Activated CD8-positive, alpha-beta memory T cell treated with anti-CD3 and anti-CD28 coated beads, Interleukin-2, amount 50 U/mL, for 24 hours (primary cell): ENCODE measurements around the gene ACAD8.
A peak's percentile ranks its signal among the peaks of the same experiment; 100 is the strongest.

ENCODE experiments used
- DNase-seq: peaks from one replicate; pipeline ENCODE4 v3.0.0-alpha.2; 2020; ENCODE audit errors: extremely low read depth

ACAD8 gene

DNA sequence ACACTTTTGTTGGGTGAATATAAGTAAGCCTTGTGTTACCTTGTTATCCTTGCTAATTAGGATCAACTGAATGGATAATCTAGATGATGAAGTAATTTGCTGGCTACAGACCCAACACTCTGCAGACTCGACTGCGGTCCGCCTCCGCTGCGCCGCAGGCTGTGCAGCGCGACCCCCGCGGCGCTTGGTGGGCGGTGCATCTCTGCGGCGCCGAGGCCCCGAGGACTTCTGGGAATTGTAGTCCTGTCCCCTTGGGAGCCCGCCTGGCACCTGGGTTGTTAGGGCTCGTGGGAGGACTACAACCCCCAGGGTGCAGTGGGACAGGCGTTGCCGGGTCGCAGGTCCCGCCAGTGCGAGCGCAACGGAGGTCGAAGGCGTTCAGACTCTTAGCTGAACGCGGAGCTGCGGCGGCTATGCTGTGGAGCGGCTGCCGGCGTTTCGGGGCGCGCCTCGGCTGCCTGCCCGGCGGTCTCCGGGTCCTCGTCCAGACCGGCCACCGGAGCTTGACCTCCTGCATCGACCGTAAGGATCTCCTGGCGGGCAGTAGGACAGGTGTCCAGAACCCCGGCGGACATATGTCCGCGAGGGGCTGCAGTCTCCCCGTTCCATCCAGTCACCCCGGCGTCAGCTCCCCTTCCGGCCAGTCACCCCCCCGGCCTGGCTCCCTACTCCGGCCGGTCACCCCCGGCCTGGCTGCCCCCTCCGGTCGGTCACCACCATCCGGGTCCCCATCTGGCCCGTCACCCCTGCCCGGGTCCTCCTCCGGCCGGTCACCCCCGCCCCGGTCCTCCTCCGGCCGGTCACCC lies at the start of gene ACAD8, which contains the start of gene THYN1:
ACAD8 (plus strand) TSS at position 381 of the 806 bp plus-strand sequence; CDS start at position 414, 33 bp downstream.
THYN1 (minus strand) TSS at position 165 of the 806 bp plus-strand sequence. CDS start 470 bp downstream, outside the sequence.
- peak; percentile 87 for DNase-seq

DNA sequence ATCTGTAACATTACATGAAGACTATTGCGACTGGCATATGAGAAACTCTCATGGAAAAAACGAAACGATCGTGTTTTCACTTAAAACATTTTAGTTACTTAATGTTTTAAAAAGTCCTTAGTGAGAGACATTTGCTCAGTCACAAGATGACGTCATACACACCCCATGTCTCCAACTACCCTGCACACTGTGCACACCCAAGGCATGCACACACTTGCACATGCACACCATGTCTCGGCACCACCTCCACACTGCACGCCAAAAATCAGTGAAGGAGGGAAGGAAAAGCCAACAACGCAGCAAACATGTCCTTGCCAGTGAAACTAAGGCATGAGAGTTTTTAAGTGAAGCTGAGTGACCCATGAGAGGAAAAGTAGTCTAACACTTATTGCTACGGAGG lies 47.6 kb upstream of the ACAD8 start:
- no peak for DNase-seq

DNA sequence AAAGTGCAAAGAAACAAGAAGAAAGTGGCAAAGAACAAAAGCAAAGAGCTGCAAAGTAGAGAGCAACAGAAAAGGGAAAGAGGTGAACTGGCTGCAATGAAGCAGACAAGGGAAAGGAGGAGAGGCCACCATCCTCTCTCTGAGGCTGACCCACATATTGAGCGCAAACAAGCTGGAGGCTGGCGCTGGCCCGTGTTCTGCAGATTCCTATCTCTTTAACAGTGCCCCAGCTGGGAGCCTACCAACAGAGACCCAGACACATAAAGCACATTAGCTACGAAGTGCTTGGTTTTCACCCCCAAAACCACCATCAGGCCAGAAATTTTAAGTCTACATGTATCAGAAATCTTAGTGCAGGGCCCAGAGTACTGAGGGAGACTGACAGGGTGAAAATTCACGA lies 47.2 kb upstream of the ACAD8 start:
- DNase-seq = no peak

DNA sequence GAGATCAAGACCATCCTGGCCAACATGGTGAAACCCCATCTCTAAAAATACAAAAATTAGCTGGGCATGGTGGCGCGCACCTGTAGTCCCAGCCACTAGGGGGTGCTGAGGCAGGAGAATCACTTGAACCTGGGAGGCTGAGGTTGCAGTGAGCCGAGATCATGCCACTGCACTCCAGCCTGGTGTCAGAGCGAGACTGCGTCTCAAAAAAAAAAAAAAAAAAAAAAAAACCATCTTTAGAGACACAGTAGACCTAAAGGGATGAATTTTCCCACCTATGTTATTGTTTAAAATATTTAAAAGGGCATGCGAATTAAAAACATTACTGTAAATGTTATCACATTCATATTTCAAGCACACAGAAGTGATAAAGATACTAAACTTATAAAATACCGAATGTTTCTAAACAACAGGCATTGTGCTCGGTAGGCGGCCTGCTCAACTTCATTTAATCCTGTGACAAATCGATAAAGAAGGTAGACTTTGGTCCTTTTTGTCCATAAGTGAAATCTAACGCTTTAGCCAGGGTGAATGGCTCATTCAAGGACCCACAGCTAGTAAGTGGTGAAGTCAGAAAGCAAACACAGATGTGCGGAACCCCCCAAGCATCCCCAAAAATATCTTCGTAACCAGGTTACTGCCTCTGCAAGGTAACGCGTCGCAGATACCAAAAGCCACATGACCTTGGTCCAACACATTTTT lies 45.7 kb upstream of the ACAD8 start:
- DNase-seq = no peak

DNA sequence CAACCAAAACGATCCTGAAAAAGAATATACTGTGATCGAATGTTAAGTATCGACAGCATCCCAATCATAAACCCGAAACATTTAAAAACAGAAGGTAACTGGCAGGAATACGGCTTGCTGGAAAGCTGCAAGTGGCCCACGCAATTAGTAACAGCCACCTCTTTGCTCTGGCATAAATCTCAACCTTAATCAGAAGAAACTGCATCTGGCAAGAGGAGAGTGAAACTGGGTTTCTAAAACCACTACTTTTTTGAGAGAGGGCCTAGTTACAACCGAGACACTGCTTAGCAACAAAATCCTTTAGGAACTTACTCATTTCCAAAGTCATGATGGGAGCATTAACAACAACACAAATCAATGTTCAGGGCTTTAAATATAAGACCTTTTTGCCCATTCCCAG lies 37.5 kb upstream of the ACAD8 start:
- DNase-seq = no peak

DNA sequence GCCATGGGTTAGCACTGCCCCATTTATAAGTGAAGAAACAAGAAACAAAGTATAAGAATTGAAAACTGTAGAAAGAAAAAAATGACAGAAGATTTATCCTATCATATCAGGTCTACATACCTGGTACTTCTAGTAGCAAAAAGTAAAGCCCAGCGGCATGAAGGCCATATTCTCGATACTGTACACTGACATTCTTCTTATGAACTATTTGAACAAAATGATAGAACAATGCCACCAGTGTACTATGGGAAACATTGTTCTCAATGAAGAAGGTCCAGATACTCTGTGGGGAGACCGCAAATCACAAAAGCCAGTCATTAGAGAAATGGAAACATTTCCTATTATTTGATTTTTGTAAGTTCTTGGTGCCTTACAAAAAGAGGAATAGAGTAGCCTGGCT lies 36.6 kb upstream of the ACAD8 start:
- DNase-seq = no peak

DNA sequence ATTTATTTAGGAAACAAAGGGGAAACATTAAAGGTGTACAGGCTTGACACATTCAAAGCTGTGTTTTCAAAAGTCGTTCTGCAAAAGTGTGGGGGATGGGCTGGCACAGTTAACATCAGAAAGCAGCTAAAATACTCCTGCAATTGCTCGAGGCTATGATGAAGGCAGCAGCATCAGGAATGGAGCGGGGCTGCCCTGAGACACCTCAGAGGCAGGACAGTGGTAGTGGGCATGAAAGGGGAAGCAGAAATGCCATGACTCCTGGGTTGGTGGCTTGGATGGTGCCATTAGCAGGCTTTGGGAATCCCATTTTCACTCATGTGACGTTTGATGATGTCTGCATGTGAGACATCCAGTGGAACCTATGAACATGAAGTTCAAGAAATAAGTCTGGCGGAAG lies 30.2 kb upstream of the ACAD8 start:
- DNase-seq = no peak

DNA sequence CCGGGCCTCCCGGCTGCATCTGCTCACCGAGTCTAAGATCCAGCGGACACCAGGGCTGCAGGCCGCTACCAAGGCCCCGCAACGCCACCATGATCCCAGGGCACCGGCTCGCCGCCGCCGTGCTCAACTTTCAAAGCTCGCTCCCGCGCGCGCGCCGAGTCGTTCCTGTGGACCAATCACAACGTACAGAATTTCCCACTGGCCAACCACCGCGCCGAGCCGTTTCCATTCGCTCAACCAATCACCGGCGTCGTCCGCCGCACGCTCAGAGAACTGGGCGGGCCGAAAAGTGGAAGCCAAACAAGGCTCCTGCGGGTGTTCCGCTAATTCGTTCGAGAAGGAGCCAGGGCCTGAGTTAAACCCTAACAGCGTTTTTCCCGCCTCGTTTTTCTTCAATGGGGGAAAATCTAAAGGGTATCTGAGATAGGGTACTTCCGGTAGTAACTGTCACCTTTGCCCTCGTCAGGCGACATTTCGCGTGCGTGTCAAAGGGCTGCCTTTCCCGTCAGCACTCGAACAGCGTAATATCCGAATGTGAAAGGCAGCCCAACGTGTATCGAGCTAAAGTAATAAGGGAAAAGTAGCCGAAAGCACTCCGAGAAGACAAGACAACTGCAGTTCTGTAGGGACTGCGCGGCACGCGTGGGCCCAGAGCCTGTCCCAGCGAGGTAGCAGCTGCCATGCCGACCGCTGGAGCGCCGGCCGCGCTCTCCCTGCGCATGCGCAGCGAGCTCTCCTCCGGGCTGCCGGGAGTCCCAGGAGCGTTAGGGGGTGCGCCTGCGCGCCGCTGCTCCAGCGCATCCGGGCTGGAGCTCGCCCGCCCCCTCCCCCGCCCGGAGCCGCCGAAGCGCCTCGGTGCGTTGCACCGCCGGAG lies 29.3 kb upstream of the ACAD8 start, which contains the start of the genes NCAPD3 and VPS26B:
NCAPD3 (minus strand) TSS at position 132 of the 874 bp plus-strand sequence; CDS start at position 91, 41 bp downstream.
VPS26B (plus strand) TSS at position 836 of the 874 bp plus-strand sequence. CDS start 452 bp downstream, outside the sequence.
- DNase-seq = peak; percentile 93

DNA sequence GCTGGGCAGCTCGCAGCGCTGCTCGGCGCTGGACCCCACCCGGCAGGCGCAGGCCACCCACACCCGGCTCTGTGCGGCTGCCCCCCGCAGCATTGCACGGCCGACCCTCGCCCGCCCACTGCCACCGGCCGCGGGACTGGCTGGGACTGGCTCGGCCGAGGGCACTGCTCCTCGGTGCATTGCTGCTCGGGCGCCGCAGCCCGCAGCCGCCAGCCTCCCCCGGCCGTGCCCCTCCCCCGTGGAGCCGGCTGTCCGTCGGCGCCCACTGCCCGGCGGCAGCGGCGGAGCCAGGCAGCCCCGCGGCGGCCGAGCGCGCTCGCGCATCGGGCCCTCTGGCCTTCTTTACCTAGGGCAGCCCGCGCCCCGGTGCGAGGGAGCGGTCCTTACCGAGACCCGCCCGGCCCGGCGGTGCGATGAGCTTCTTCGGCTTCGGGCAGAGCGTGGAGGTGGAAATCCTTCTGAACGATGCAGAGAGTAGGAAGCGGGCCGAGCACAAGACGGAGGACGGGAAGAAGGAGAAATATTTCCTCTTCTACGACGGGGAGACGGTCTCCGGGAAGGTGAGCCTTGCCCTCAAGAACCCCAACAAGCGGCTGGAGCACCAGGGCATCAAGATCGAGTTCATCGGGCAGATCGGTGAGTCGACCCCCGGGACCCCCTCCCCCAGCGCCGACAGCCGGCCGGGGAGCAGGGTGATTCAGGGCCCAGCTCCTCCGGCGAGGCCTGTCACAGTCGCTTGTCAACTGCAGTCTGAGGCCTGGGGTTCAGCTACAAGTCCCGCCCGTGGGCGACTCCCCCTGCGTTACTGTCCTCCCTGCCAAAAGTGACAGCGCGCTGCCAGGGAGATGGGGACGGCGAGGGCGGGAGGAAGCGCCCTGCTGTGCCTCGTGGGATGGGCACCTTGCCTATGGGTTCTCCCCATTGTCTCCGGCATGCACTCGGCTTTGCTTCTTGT lies 28.4 kb upstream of the ACAD8 start:
- peak; percentile 28 for DNase-seq

DNA sequence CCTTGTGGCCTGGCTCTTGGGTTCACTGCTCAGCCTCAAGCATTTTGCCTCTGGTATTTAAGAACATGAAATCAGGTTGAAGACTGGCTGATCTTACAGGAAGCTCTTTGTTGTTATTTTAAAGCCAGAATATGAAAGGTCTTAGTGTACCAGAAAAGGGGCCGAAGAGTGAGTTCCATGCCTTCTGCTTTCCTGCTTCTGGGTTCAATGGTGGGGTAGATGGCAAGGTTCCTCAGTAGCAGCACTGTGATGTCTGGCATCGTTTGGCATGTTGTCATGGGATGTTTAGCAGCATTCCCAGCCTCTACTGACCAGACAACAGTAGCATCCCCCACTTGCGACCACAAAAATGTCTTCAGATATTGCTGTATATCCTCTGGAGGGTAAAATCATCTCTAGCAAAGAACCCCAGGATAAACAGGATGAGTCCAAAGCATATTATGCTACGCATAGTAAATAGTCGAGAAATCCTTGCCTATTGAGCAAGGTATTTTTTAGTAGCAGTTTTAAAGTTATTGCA lies 26.5 kb upstream of the ACAD8 start:
- no peak for DNase-seq

DNA sequence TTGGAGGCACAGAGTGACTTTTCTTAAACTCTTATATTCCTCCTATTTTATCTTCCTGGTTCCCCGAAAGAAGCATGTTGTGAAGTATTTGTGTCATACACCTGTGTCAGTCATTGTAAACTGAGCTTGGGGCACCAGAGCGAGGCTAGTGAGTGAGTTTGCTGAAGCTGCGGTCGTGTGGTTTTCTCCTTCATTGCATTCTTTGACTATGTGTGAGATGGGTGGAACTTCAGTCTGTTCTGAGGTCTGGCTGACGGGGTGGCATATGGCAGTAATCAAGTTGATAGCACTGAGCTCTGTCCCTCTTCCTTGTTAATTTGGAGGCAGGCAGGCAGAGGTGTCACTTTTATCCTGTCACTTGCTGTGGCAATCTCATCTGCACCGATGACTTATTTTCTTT lies 24.7 kb upstream of the ACAD8 start:
- DNase-seq = no peak

DNA sequence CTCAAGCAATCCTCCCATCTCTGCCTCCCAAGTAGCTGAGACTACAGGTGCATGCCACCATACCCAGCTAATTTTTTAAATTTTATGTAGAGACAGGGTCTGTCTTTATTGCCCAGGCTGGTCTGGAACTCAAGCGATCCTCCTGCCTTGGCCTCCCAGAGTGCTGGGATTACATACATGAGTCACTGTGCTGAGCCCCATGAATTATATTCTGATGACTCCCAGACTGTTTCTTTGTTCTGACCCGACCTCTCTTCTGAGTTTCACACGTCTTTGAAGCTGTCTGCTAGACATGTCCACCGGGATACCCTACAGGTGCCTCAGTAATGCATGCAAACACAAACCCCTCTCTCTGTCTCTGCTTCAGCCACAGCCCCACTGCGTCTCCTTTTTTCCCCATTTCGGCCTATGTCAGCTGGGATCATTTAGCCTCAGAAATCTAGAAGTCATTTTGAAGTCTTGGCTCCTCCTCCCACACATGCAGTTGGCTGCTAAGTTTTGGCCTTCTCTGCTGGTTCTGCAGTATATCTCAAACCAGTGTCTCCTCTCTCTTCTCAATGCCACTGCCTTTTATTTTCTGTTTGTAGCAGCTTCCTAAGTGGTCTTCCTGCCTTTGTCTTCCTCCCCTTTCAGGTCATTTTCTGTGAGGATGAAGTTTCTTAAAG lies 24.1 kb upstream of the ACAD8 start:
- no peak for DNase-seq

DNA sequence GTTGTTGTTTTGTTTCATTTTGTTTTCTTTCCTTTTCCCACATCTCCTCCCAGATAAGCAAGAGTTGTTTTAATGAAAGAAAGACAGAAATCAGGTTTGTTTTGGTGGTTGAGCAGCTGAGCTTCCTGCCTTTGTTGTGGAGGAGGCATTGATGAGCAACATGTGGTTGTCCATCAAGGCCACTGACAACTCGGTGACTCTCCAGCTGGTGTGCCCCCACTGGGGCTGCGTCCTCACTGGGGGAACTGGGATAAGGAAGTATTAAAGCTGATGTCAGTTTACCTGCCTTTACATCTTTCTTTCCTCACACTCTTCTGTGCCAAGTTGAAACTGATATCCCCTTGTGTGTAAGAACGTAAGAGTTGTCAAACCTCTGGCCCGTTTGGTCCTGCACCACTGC lies 23.0 kb upstream of the ACAD8 start:
- DNase-seq = no peak

DNA sequence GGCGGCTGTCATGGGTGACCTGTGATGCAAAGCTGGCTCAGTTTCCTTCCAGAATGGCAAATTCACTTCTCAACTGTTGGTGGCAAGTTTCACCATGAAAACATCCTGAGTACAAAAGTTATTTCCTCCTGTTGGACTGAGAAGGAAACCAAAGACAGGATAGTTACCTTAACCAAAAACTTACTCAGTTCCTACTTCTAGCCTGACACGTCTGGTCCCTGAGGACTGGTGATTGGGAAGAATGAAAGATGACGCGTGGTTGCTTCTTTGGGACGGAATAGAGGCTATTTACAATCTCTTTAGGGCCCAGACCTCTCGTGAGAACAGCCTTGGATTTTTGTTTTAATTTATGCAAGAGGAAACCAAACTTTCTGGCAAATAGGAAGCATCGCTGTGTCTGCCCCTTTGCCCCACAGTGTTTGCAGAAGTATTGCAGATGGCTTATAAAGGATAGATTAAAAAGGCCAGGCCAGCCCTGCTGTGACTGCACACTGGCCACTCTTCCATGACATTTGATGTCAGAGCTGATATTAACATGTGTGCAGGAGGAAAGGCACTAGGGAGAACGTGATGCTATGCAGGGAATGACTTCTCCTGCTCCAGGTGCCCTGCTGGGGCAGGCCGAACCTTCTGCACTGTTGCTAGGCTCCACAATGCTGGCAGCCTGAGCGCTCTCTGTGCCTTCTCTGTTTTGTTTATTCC lies 21.3 kb upstream of the ACAD8 start:
- no peak for DNase-seq

DNA sequence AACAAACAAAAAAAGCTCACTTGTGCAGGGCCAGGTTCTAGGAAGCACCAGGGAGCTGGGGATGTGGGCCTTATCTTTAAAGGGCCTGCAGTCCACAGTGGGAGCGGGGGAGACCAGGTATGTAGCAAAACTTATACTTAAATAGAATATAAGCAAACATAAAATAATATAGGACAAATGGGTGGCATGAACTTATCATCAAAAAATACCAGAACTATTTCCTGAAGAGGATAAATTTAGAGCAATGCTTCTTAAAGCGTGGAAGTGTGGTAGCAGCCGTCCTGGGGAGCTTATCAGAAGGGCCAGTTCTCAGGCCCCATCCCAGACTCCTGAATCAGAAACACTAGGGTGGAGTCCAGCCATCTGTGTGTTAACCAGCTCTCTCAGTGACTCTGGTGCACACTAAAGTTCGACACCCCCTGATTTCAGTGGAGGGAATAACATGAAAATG lies 19.6 kb upstream of the ACAD8 start:
- no peak for DNase-seq

DNA sequence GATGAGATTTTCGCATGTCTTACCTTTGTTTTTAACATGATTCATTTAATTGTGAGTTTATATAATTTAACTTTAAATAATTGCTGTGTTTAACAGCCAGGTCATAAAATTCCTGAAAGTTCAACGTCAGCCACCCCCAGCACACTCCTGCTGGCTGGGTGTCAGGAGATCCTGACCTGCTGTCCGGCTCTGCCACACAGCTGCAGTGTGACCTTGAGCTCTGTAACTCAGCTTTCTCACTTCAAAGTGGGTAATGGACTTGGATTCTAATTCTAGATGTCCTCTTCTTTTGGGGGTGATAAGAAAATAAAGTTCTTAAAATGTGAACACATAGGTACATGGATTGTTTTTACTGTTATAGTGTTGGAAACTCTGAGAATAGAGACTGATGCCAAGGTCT lies 18.0 kb upstream of the ACAD8 start:
- no peak for DNase-seq

DNA sequence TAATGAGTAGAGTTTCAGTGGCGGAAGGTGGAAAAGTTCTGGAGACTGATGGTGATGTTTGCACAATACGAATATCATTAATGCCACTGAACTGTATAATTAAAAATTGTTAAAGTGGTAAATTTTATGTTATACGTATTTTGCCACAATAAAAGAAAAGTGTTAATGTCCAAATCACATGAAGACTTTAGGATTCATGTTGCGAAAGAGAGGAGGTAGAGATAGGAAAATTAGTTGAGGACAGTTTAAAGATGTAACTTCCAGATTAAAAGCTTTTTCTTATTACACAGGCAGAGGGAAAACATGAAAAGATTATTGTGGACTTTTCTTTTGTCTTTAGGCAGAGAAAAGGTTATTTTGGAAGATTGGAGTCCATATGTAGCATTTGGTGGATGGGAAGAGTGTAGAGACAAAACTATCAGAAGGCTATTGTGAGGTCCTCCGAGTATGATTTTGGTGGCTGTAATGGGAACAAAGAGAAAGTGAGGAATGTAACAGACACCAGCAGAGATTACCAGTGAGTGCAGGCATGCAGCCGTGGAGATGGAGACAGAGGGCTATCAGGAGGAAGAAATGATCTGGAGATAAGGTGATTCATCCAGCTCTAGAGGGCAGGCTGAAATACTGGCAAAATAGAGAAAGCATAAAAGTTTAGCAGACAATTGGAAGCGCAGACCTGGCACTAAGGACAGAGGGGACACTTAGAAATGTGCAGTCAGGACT lies 16.4 kb upstream of the ACAD8 start:
- no peak for DNase-seq

DNA sequence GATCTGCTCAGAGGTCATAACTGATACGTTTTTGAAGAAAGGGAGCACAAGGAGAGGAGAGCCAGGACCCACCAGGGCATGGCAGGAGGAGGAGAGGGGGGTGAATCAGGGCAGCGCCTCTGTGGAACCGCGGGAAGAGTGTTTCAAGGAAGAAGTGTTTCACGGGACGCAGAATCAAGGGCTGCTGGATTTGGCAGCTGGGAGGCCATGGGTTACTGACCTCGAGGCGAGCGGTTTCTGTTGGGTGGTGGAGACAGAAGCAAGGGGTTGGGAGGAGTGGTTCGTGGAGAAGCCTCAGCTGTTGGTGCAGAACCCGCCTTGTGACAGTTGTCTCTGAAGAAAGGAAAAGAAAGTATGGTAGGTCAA lies 15.8 kb upstream of the ACAD8 start:
- no peak for DNase-seq

DNA sequence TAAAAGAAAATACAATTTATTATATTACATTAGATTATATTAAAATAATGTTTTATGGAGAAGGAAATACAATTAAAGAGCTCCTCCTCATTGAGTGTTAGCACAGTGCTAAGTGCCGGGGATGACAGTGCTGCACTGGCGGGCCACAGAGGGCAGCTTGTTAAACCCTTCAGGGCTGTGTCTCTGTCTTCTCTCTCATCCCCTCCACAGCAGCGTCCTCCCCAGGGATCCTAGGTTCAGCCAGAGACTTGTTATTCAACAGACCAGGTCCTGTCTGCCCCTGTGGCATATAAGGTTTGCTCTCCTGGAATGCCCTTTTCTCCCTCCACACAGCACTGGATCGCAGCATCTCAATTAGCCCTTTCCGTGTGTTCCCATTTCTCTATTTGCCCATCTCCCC lies 14.4 kb upstream of the ACAD8 start:
- DNase-seq = no peak
